SHP77 treated with DMSO at 0.1 percent for 48 hours (cell line): Measurements from ENCODE around the gene ANO10.

Experiments used
- DNase-seq: peaks from one replicate; lab custom pipeline; 2025; lab: John Stamatoyannopoulos, UW

Gene ANO10

DNA sequence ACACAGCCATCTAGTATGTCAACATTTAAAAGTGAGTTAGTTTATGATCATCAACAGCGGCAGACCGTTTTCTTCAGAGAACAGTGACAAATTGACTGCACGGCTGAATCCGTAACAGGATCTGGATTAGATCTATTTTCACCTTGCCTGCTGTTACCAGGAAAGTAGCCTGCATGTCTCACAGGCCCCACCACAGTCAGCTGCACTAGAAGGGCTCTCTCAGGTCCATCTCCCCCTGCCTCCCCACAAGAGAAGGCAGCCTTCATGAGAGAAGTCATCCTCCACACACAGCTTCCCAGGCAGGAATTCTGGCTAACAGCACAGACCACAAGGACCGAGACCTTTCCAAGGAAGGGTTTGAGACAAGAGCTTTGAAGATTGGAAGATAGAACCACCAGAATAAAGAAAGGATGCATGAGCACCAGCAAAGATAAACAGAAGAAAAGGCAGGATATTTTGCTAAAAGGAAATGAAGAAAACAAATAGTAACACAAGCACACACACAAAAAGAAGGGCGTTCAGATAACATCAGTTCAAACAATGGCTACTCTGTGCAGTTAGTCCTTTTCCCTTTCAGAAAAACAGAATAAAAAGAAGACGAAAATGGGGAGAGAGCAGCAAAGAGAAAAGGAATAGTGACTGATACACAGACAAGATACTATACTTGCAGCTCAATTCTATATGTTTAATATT, 208.0 kb downstream of the ANO10 start:
- DNase-seq, result no peak

DNA sequence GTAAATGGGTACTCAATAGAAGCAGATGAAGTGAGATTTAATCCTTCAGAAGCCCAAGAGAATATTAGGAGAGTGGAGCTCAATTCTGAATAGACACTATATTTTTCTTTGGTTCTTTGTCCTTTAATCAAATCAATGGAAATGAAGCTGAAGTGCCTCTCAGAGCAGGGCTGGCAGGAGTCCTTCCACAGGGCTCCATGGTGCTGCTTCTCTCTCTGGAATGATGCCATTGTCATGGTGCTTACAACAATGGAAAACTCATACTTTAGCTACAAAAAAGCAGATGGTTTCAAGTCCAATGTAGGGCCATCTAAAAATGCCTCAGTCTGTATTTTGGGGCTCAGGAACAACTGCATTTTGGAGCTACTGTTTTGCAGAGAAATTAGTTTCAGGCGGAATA, 210.4 kb downstream of the ANO10 start:
- DNase-seq, result no peak

DNA sequence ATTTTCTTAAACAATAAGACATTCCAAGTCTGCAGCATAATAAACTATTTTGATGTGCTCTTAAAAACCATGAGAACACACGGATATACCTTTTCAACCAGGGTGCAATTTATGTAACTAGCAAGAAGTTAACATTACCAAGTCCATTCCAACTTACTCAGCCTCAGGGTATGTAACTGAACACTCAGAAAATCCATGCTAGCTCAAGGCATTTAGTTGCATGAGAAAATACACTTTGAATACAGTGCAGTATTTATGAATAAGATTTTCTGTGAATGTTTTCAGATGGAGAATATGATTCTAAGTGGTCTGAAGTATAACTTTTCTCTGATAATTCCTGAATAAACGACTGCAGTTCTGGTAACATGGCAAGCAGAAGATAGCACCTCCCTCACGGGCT, 211.2 kb downstream of the ANO10 start:
- no peak for DNase-seq

DNA sequence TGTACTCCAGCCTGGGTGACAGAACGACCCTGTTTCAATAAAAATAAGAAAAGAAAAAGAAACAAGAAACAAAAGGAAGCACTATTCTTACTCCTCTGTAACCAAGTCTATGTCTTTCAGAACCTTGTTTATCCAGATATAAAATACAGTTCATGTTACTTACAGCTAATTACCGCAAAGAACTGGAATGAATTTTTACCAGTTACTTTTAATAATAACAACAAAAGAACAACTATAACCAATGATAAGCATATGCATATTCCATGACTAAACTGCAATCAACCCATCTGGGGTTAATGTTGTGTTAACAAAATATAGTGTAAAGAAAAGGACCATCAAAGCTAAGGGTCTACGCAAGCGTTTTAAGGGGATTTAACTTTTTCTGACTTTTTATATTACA, 212.3 kb downstream of the ANO10 start:
- DNase-seq, result no peak

DNA sequence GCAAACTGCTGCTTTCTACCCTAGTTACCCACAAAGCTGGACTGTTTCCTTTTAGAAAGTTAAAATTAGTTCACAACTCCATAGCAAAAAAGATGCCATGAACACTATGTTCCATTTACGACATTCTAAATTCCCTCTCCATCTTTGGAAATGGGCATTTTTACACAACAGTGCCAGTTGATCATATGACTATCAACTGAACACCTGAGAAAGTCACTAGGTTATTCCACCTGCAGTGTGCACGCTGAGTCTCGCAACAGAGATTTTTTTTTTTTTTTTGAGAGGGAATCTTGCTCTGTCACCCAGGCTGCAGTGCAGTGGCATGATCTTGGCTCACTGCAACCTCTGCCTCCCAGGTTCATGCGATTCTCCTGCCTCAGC, 215.2 kb downstream of the ANO10 start:
- no peak for DNase-seq

DNA sequence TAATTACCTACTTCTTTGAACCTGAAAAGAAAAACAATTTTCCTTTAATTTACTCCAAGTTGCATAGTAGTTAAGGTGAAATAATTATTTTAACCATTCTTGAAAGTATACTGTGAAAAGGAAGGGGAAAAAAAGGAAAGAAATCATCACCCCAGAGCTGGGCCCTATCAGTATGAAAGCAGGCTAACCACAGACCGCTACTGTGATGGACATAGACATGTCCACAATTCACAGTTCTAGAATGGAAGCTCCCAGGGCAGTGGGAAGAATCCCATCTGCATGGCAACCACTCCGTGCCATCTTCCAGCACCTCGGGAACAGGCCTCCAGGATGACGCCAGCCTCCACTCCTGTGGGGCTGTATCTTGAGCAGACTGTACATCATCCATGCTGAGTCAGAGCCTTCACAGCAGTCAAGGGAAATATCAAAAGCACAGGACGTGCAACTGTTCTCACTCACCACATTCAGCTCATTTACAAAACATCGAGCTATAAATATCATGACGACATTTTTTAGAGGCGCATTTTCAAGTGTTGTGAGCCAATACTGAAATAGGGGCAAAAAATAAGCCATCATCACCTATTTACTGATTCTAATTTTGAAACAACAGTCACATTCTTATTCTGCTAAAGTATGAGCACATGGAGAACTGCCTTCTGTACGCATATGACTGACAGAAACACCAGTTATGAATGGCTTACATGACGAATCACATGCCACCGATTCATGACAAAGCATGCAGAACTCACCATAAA, 215.7 kb downstream of the ANO10 start:
- DNase-seq, result no peak

DNA sequence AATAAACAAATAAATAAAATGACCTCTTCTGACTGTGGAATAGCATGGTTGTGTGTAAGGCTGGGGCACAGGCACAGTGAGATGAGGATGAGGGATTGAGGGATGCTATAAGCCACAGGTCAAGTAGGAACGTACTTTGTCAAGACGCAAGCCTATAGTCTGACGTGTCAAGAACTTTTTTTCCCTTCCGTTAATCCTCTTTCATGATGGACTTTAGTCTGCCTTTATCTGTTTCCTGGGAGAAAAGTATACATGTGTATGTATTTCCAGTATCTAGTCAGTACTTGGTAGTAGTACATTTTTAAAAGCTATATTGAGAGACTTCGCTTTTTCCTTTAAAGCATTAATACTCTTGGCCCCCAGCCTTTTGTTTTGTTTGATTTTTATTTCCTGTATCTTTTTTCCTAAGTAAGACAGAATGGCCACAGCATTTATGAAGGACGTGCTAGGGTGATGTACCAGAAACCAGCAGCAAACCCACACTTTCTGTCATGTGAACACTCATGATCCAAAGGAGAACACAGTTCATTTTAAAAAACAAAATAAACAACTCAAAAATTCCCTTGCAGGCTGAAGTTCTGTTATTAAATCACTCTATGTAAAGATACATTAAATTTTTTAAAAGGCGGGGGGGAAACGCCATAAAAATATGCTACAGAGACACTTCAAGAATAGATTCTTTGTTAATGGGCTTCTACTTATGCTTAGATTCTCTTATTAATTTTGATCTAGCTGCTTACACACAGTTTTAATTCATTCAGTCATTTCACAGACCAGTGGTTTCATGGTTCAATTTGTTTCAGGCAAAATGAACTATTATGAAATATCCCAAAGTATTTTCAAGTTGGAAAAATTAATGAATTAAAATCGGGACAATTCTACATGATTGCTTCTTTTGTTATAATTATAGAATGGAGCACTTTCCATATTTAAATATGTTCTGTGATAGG, 220.8 kb downstream of the ANO10 start:
- no peak for DNase-seq

DNA sequence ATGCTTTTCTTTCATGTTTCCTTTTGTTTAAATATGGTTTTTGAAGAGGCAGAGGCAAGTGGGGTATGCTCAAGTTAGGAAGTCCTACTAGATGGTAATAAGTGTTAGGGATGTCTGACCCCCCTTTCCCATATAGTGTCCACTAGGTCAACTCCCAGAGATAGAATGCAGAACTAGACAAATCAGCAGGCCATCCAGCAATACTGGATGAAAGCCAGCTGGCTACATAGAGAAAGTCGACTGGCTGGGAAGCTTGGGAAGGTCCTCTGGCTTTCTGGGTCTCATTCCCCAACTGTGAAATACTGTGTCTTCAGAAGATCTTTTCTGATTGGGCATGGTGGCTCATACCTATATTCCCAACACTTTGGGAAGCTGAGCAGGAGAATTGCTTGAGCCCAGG, 221.6 kb downstream of the ANO10 start:
- DNase-seq, result no peak

DNA sequence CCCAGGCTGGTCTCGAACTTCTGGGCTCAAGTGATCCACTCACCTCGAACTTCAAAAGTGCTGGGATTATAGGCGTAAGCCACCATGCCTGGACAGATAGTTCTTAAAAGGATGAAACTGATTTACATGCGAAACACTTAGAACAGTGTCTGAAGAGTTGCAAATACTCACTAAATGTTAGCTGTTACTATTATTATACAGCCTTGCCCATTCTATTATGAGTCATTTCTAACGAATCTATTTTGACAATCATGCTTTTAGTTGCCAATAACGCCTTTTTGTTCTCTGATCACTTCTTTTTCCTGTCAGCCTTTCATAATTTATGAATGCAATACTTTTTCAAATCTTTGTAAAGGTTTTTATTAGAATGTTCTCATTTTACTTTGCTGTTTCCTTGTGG, 222.8 kb downstream of the ANO10 start:
- no peak for DNase-seq

DNA sequence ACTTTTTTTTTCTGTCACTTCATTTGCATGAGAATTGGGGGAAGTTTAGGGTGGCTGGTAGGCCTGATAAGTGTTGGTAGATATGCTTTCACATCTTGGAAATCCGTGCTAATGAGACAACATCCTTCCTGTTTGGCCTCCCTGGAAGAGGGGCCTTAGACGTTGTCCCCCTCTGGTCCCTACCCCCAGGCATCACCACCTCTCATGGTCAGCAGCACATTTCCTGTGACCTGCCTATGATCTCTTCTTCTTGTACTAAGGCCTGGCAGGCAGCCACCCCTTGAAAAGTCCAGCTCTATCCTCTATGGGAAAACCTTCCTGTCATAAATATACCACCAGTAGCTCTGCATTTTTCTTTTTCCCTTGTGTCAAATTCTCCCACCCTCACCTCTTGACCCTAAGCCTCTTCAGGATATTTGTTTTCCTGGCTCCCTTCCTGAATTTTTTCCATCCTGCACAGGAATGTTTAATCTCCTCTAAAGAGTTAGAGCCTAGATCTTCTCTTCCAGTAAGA, 227.7 kb downstream of the ANO10 start:
- DNase-seq, result no peak

DNA sequence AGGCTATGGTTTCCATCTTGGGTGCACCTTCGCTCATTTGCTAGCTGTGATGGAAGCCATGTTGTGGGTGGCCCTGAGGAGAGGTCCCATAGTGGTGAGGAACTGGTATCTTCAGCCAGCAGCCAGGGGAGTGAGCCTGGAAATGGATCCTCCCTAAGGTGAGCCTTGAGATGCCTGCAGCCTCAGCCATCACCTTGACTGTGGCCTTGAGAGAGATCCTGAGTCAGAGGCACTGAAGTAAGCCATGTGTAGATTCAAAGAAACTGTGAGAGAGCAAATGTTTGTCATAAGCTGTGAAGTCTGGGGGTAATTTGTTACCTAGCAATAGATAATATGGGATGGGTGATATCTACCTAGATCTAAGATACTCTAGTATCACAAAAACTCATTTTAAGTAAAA, 230.2 kb downstream of the ANO10 start:
- DNase-seq, result no peak

DNA sequence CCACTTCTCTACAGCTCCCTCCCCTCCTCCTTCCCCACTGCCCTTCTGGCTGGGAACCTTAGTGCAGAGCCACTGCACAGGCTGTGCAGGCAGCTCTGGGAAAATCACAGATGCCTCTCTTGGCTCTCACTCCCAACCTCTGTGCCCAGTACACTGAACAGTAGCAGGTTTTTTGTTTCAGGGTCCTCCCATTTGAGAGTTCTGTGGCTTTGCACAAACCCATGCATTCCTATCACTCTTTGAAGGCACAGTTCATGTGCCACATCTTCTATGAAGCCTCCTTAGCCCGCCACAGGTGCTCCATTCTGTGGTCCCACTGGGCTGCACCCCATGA, 231.6 kb downstream of the ANO10 start:
- DNase-seq, result no peak

DNA sequence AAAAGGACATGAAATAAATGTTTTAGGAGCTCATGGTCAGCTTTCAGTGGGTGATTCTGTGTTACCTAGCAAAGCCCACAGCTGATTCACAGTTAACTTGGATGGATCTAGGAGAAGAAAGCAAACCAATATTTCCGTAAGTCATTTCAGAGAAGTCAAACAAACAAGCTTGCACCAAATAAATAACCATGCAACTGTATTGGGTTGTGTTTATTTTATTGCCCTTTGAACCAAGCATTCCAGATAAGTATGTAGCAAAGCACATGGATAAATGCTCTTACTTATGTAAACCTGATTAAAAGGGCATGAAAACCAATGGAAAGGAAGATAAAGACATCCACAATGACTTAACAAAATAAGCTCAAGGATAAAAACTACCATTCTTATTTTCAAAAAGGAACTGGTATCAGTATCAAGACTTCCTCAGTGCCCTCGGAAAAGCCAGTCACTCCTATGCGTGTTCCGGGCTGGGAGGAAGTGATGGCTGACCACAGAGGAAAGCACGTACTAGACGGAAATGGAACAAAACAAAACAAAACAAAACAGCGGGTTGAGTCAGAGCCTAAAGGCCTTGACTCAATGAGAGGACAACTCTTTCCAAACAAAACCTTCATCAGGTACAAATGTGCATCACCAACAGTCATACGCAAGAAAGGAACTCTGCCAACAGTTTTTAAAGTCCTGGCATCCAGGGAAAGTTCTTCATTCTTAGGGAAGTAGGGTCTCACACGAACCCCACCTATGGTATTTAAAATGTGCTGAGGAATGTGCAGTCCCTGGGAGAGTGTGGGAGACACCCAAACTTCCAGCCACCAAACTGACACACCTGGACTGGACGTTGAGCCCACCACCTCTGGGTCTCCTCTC, 232.2 kb downstream of the ANO10 start:
- no peak for DNase-seq

DNA sequence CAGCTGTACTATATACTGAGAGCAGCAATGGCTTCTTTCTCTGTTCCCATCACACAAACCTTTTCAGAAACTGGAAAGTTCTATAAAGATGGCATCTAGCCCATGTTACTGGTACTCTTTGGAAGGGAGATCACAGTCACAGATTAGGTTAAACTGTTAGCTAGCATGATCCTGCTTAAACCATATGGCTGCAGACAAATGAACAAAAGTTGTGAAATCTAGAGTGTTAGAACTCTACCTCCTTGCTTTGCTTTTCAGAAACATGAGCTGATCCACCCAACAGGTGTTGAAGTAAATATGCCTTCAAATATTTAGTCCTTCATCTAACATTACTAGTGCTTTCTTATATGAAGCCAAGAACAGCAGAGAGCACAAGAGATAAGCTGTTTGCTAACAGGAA, 232.9 kb downstream of the ANO10 start:
- DNase-seq, result no peak

DNA sequence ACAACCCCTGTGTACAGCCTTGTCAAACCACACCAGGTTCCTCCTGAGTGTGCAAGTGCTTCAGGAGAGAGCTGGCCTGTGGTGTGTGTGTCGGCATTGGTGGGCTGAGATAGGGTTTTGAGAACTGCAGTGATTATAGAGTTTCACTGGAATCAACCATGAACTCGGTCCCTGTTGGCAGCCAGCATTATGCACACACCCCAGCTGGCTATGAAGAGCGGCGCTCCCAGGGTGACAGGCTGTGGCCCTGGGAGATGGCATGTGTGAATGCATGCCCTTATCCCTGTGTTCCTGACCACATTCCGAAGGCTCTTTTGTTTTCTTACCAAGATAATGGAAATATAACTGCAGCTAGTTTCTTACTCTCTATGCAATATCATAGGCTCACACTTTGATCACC, 233.6 kb downstream of the ANO10 start:
- DNase-seq, result no peak

DNA sequence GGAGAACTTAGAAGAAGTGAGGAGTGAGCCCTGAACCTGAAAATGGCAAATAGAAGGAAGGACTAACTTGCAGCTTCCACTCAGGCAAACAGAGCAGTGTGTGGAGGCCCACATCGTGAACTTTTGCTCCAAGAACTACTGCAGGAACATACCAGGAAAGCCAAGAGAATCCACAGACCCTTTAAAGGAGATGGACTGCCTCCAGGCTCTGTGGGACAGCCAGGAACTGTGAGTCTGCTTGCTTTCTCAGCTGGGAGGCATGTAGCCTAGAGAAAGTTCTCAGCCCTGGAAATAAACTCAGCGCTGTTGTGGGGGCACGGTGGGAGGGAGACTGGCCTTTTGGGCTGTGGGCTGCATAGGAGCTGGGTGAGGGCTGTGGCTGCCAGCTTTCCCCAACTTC, 242.5 kb downstream of the ANO10 start:
- no peak for DNase-seq

DNA sequence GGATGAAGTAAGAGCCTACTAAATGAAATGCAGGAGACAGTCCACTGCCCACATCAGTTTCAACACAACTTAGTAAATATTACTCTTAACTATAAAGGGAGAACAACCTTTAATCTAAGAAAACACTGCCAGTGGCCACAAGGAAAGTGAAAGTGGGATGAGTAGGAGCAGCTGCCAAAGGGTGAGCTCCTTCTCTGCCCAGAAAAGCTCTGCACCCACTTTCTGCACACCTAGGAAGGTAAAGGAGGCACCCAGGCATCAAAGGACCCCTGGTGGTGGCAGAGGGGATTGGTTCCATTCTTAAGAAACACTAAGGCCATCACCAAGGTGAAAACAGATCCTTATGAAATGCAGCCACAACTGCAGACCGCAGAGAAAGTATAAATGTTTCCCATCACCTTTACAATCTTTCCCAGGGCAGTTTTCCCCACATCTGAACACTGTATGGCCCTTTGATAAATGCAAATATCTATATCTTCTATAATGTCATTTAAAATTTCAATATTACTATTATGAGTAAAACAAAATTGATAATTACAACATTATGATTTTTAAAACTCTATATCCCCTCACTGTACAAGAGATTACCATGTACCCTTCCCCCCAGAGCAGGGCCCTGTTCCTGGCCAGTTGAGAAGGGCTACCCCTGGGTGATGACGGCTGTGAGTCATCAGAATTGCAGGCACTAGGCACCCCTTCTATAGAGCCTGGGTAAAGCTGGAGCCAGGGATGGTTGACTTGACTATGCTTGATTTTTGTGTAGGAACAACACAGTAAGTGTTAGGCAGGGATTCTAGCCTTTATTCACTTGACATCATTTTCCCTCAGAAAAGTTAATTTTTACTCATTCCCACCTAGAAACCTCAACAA, 243.5 kb downstream of the ANO10 start:
- DNase-seq, result no peak

DNA sequence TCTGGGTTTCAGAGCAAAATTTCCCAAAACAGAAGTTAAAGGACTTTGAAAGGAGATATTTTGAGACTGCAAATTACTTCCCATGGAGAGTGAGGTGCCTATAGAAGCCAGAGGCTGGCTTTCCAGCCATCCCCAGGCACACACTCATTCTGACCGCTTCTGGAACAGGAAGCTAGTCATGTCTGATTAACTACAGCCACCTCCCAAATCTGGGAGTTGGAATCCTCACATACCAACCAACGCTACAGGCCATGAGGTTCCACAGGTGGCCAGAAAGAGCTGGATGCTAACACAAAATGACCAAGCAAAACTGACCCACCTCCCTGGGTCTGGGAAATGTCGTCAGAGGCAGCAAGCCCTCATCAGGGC, 248.3 kb downstream of the ANO10 start:
- no peak for DNase-seq

DNA sequence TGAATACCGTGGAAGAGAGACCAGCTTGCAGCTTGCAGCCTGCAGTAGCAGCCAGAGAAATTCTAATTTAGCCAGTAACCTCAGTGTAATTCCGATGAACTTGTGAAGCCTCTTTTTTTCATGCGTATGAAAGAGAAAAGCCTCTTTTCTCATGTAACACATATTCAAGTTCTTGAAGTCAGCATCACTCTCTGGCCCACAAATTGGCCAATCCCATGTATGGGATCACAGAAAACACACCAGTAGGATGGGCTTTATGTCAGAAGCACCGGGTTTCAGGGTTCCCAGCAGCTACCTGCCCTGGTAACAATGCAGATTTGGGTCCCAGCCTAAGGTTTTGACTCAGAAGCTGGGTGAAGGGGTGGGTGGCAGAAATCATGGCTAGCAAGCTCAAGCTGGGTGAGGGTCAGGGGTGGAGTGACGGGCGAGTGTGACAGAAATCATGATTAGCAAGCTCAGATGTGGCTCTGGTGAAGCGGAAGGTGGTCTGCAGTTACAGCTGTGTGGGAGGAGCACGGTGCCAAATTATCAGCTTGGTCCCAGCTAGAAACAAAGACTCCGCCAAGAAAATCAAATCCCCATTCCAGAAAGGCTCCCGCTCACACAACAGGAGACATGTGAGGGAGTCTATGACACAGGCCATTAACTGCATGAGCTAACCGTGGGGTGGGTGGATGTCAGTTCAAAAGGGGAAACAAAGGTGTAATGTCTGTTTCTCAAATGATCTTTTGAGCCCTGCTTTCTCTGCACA, 248.8 kb downstream of the ANO10 start:
- no peak for DNase-seq
